GDM1 (cell line): ENCODE results near the gene TBCA.
"Not testable (repeated sequence)": the region's sequence is repeated elsewhere in the genome, so short reads cannot be mapped to it uniquely, and the experiment has no call there.

Source experiments
- DNase-seq: peaks from one replicate; lab custom pipeline; 2025; lab: John Stamatoyannopoulos, UW

TBCA gene

GRCh38 chr5:77709340-77709739, 66.8 kb downstream of the TBCA start:
- no peak for DNase-seq

GRCh38 chr5:77707791-77708190, 68.3 kb downstream of the TBCA start:
- DNase-seq, result no peak

GRCh38 chr5:77699569-77699968, 76.6 kb downstream of the TBCA start:
- not testable (repeated sequence) for DNase-seq

GRCh38 chr5:77698920-77699319, 77.2 kb downstream of the TBCA start:
- no peak for DNase-seq

GRCh38 chr5:77697692-77698091, 78.4 kb downstream of the TBCA start:
- DNase-seq, result no peak

GRCh38 chr5:77696120-77696519, 80.0 kb downstream of the TBCA start:
- DNase-seq, result no peak

GRCh38 chr5:77693913-77694312, 82.2 kb downstream of the TBCA start:
- DNase-seq, result no peak

- no peak for DNase-seq
Observed at GRCh38 chr5:77683171-77683732, 92.9 kb downstream of the TBCA start.

- no peak for DNase-seq
Observed at GRCh38 chr5:77670526-77670925, 105.6 kb downstream of the TBCA start.

GRCh38 chr5:77669677-77670076, 106.5 kb downstream of the TBCA start:
- DNase-seq, result no peak

GRCh38 chr5:77663090-77663863, 112.9 kb downstream of the TBCA start:
- no peak for DNase-seq

- no peak for DNase-seq
Observed at GRCh38 chr5:77662635-77663034, 113.5 kb downstream of the TBCA start.

- DNase-seq, result no peak
Observed at GRCh38 chr5:77658662-77659061, 117.5 kb downstream of the TBCA start.

- DNase-seq, result no peak
Observed at GRCh38 chr5:77651343-77651742, 124.8 kb downstream of the TBCA start.

GRCh38 chr5:77650686-77651085, 125.5 kb downstream of the TBCA start:
- no peak for DNase-seq

- no peak for DNase-seq
Observed at GRCh38 chr5:77649776-77650175, 126.4 kb downstream of the TBCA start.

GRCh38 chr5:77645995-77646639, 130.0 kb downstream of the TBCA start:
- DNase-seq, result no peak

GRCh38 chr5:77645158-77645994, 130.8 kb downstream of the TBCA start:
- DNase-seq, result no peak

- DNase-seq, result no peak
Observed at GRCh38 chr5:77644371-77645157, 131.6 kb downstream of the TBCA start.

GRCh38 chr5:77643654-77644370, 132.3 kb downstream of the TBCA start:
- no peak for DNase-seq
